ENCODE results near the gene C1QL4.

GRCh38 chr12:49298160-49298559, 38.8 kb downstream of the C1QL4 start:
- TF ChIP-seq CTCF (conservative IDR thresholded peaks at IDR 0.05 in 1 of 2, IDR thresholded peaks at IDR 0.05 in 1 of 2; ENCODE audit: low read depth in 1 of 2, low read length in 2 of 2) = no peak
- TF ChIP-seq EZH2 (IDR thresholded peaks at IDR 0.05; ENCODE audit: low read length, missing control alignments) = no peak

Measured in fibroblast of lung (primary cell).